K562 (cell line): ENCODE results near the gene OR10A3. TPM values are rescaled to one million over a fixed set of nuclear protein-coding genes. Genes with fewer than 3 reads are reported as not detected.

Experiments used
- ATAC-seq: fragments of 200-7000 bp; cut with Tn5 transposase; 3 replicates; pipeline ENCODE4 v1.9.1; 2020; ENCODE audit warnings: moderate library complexity
- BruUV-seq: library from RNA; stranded (reverse); fragments of 400-500 nt; replicated peaks from 2 replicates; lab custom pipeline; 2021; lab: Mats Ljungman, UMichigan
- CTCF ChIA-PET: fragments of 300-600 bp; formaldehyde crosslinking; extraction: SDS; loops from one replicate; lab custom pipeline; 2021; ENCODE audit warnings: low intra/inter-chr PET ratio; lab: Yijun Ruan, JAX
- POLR2A ChIA-PET: fragments of 300-600, 350-650 bp; sonication (Branson Sonifier 250); formaldehyde crosslinking; extraction: SDS; loops from one replicate; lab custom pipeline; 2021; ENCODE audit warnings: antibody characterized with exemption, inconsistent platforms; lab: Yijun Ruan, JAX
- DNase-seq, 4 experiments: peaks; one replicate each; pipeline versions ENCODE4 v3.0.0 to v3.0.0-alpha.2; 2011 to 2018; ENCODE audit warnings: low spot score in 3 of 4, mixed read lengths in 3 of 4; ENCODE audit errors: extremely low read depth in 1 of 4
- FAIRE-seq: peaks from 2 replicates; lab custom pipeline; 2011; peaks lifted over from hg19 to GRCh38; lab: Jason Lieb, UNC
- H2AFZ ChIP-seq: 2 replicates; pipeline ENCODE4 v1.6.0; 2011; ENCODE audit warnings: low read depth, low read length, control low read depth, inconsistent platforms
- H3K27ac ChIP-seq: fragments of 200-600 bp; 3 replicates; pipeline ENCODE4 v1.8.0; 2011; ENCODE audit warnings: low read depth, mild to moderate bottlenecking, control low read depth, inconsistent platforms, low read length, moderate library complexity, mixed read lengths; ENCODE audit errors: extremely low read depth
- H3K27me3 ChIP-seq, 2 experiments: fragments of 300-600 bp in 1 of 2; 2 replicates in 1 of 2; 3 replicates in 1 of 2; pipeline versions ENCODE4 v1.6.0 to v1.8.0; 2011; ENCODE audit warnings: inconsistent platforms in 2 of 2, low read length in 2 of 2, mild to moderate bottlenecking in 1 of 2, mixed read lengths in 1 of 2, moderate library complexity in 1 of 2; ENCODE audit not compliant: control insufficient read depth in 2 of 2, insufficient read depth in 2 of 2
- H3K36me3 ChIP-seq: fragments of 300-600 bp; 3 replicates; pipeline ENCODE4 v1.8.0; 2011; ENCODE audit warnings: mild to moderate bottlenecking, low read length, inconsistent platforms; ENCODE audit not compliant: control insufficient read depth, insufficient read depth
- H3K4me1 ChIP-seq, 2 experiments: fragments of 200-600 bp in 1 of 2; replicated peaks in 1 of 2; 2 replicates in 1 of 2; 3 replicates in 1 of 2; pipeline versions ENCODE4 v1.5.1 to v1.8.0; 2011; ENCODE audit warnings: inconsistent platforms in 2 of 2, low read length in 2 of 2, mild to moderate bottlenecking in 1 of 2, mixed read lengths in 1 of 2, moderate library complexity in 1 of 2; ENCODE audit not compliant: control insufficient read depth in 2 of 2, insufficient read depth in 2 of 2
- H3K4me2 ChIP-seq: 2 replicates; pipeline ENCODE4 v1.6.1; 2011; ENCODE audit warnings: low read length, control low read depth, inconsistent platforms, mixed read lengths; ENCODE audit not compliant: insufficient read depth
- H3K4me3 ChIP-seq: fragments of 200-600 bp; sonication (generic), shearing (Covaris generic); 2 replicates; pipeline ENCODE4 v1.5.1; 2016; ENCODE audit warnings: control low read depth, inconsistent platforms
- H3K79me2 ChIP-seq: fragments of 200-600 bp; 3 replicates; pipeline ENCODE4 v1.8.0; 2011; ENCODE audit warnings: low read length, inconsistent platforms; ENCODE audit not compliant: control insufficient read depth, insufficient read depth
- H3K9ac ChIP-seq, 2 experiments: 2 replicates each; pipeline versions ENCODE4 v1.6.0 to v1.6.1; 2011; ENCODE audit warnings: low read depth in 2 of 2, low read length in 2 of 2, control low read depth in 1 of 2, inconsistent platforms in 1 of 2, mild to moderate bottlenecking in 1 of 2, mixed read lengths in 1 of 2; ENCODE audit not compliant: insufficient read depth in 1 of 2
- H3K9me1 ChIP-seq: one replicate; pipeline ENCODE4 v1.6.0; 2011; ENCODE audit warnings: inconsistent platforms, mild to moderate bottlenecking, low read length, moderate library complexity; ENCODE audit not compliant: control insufficient read depth, insufficient read depth
- H3K9me3 ChIP-seq: replicated peaks from 2 replicates; pipeline ENCODE4 v1.5.1; 2011; ENCODE audit warnings: low read depth, low read length, inconsistent platforms; ENCODE audit not compliant: control insufficient read depth, insufficient read depth
- H4K20me1 ChIP-seq: replicated peaks from 2 replicates; pipeline ENCODE4 v1.6.1; 2011; ENCODE audit warnings: low read length, inconsistent platforms, mixed read lengths; ENCODE audit not compliant: control insufficient read depth, insufficient read depth
- ARID3B ChIP-seq: fragments of 250-450 bp; sonication (Bioruptor Pico); IDR thresholded peaks from 2 replicates; pipeline ENCODE4 v1.4.0; 2020; ENCODE audit warnings: borderline replicate concordance
- ARID4B ChIP-seq: sonication (generic); formaldehyde crosslinking; IDR thresholded peaks from 2 replicates; pipeline ENCODE4 v1.8.0; 2022; ENCODE audit warnings: mild to moderate bottlenecking, missing genetic modification reagents
- BACH1 ChIP-seq: fragments of 200-800 bp; sonication (Bioruptor generic); IDR thresholded peaks from 2 replicates; pipeline ENCODE4 v1.6.1; 2016; ENCODE audit warnings: missing genetic modification characterization, missing compliant biosample characterization
- ELF2 ChIP-seq: fragments of 250-450 bp; sonication (Bioruptor Pico); IDR thresholded peaks from 2 replicates; pipeline ENCODE4 v1.5.0; 2021; ENCODE audit warnings: mild to moderate bottlenecking
- HNRNPL ChIP-seq: fragments of 200-400 bp; formaldehyde crosslinking; IDR thresholded peaks from 2 replicates; pipeline ENCODE4 v1.6.1; 2017; ENCODE audit warnings: low read depth, mild to moderate bottlenecking, low read length
- MYNN ChIP-seq, 2 experiments: sonication (generic); formaldehyde crosslinking in 1 of 2; IDR thresholded peaks; 2 replicates each; pipeline versions ENCODE4 v1.5.0 to v1.6.1; 2016 to 2020; ENCODE audit warnings: antibody characterized with exemption in 1 of 2, missing genetic modification reagents in 1 of 2
- PHB2 ChIP-seq: fragments of 450-650 bp; IDR thresholded peaks from 2 replicates; pipeline ENCODE4 v1.6.1; 2017; ENCODE audit warnings: low read depth
- PHF21A ChIP-seq: fragments of 450-650 bp; IDR thresholded peaks from 2 replicates; pipeline ENCODE4 v1.6.1; 2017; ENCODE audit warnings: low read depth, borderline replicate concordance
- RB1 ChIP-seq: fragments of 450-650 bp; IDR thresholded peaks from 2 replicates; pipeline ENCODE4 v1.6.1; 2017; ENCODE audit warnings: low read depth, mild to moderate bottlenecking
- SRSF1 ChIP-seq: fragments of 200-400 bp; formaldehyde crosslinking; IDR thresholded peaks from 2 replicates; pipeline ENCODE4 v1.6.1; 2017; ENCODE audit warnings: mild to moderate bottlenecking, low read depth, low read length, moderate library complexity
- ZBTB9 ChIP-seq: fragments of 450-650 bp; formaldehyde crosslinking; IDR thresholded peaks from 2 replicates; pipeline ENCODE4 v1.4.0; 2020; ENCODE audit warnings: mild to moderate bottlenecking, moderate library complexity
- ZKSCAN3 ChIP-seq: fragments of 250-450 bp; sonication (Bioruptor Pico); IDR thresholded peaks from 2 replicates; pipeline ENCODE4 v1.4.0; 2020
- ZNF644 ChIP-seq: fragments of 200-800 bp; sonication (Bioruptor generic); IDR thresholded peaks from 2 replicates; pipeline ENCODE4 v1.6.1; 2016; ENCODE audit warnings: low read depth, missing genetic modification characterization, missing compliant biosample characterization
- ZSCAN29 ChIP-seq: fragments of 450-650 bp; IDR thresholded peaks from 2 replicates; pipeline ENCODE4 v1.6.1; 2017
- WGBS: fragments of 100-300 bp; shearing (Covaris generic); methylation state at CpG from one replicate; pipeline ENCODE4 v1.1.6; 2016; ENCODE audit warnings: low coverage, mixed read lengths; ENCODE audit not compliant: insufficient coverage; ENCODE audit errors: missing lambda C conversion rate; 5-methylcytosine and 5-hydroxymethylcytosine counted together
- in situ Hi-C: fragments of 300-500 bp; cut with MboI; formaldehyde crosslinking; loops from 4 replicates; pipeline ENCODE4 v1.15.0; 2018; ENCODE audit warnings: inconsistent platforms, mixed read lengths
- intact Hi-C: fragments of 100-400 bp; cut with micrococcal nuclease; formaldehyde crosslinking; loops from 2 replicates; pipeline ENCODE4 v1.14.2; 2022
- polyA plus RNA-seq, 8 experiments: library from polyadenylated mRNA; depleted of rRNA in 4 of 8; stranded (reverse) in 5 of 8; unstranded in 3 of 8; fragments of >200 nt; fragmentation: Nextera tagmentation in 2 of 8; fragmentation: Illumina TruSeq in 1 of 8; extraction: Ambion mirVana in 2 of 8; extraction: Trizol in 1 of 8; gene quantifications; 2 replicates each; pipeline versions ENCODE4 v1.2.1 to v1.2.3, GENCODE V29; 2011 to 2014; ENCODE audit warnings: inconsistent platforms in 1 of 8, missing spikeins in 1 of 8
- total RNA-seq, 7 experiments: library from RNA; depleted of rRNA in 6 of 7; stranded (reverse); fragments of >200 nt in 6 of 7; fragmentation: Illumina TruSeq in 2 of 7; extraction: Trizol in 2 of 7; gene quantifications; 2 replicates each; pipeline versions ENCODE4 v1.2.1 to v1.2.3, GENCODE V29; 2011 to 2021; ENCODE audit warnings: low replicate concordance in 1 of 7
- TF ChIP-seq, protein P1 (sequence below): sonication (generic); formaldehyde crosslinking; IDR thresholded peaks from 2 replicates; pipeline ENCODE4 v1.8.0; 2022; ENCODE audit warnings: mild to moderate bottlenecking, missing genetic modification reagents

The OR10A3 gene
- total and polyA plus RNA-seq, 9 of the 15 experiments (the other 6 are each of a cell fraction or from before 2014, with no cell fraction given), result not detected

GRCh38 chr11:7901319-7901854 is 40.1 kb downstream of the OR10A3 start:
- no TSS peak for BruUV-seq
- Histone ChIP-seq H3K79me2 (no peaks in the 10 kb centered on the region), H3K36me3 (no peaks in the 10 kb centered on the region), H3K4me2 (no peak overlapping the region), H3K9me1 (no peaks in the 10 kb centered on the region), H3K9ac (no peak overlapping the region), H3K4me3 (no peak overlapping the region), H3K9me3 (no peaks in the 10 kb centered on the region), H3K27me3 (peaks cover 0 to 4% of the 10 kb centered on the region in 2 experiments; a peak in 2 of 5 replicates), H3K4me1 (no peaks in the 10 kb centered on the region), H2AFZ (no peak overlapping the region), H3K27ac (no peak overlapping the region), H4K20me1 (no peaks in the 10 kb centered on the region)
- WGBS, result 0% methylated on average over 3 of the region's 3 CpGs
- ChIA-PET POLR2A (interaction anchor here (1.0 kb wide), 1 partner anchor 26 kb away, joined by 3 read pairs; no protein-coding TSS in a partner anchor), CTCF (no interaction called here)
- in situ Hi-C loops (no loop called here), intact Hi-C loops (no loop called here)
- FAIRE-seq (no peak), DNase-seq (no peak), ATAC-seq (no peak)
- TF ChIP-seq ZNF644 (tag), result no peak
- TF ChIP-seq, protein P1, sequence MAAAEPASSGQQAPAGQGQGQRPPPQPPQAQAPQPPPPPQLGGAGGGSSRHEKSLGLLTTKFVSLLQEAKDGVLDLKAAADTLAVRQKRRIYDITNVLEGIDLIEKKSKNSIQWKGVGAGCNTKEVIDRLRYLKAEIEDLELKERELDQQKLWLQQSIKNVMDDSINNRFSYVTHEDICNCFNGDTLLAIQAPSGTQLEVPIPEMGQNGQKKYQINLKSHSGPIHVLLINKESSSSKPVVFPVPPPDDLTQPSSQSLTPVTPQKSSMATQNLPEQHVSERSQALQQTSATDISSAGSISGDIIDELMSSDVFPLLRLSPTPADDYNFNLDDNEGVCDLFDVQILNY (CRISPR knock-in tag), result no peak
- TF ChIP-seq ZBTB9 (CRISPR knock-in tag), result no peak
- no peak for TF ChIP-seq ZSCAN29
- no peak for TF ChIP-seq ELF2 (CRISPR knock-in tag)
- TF ChIP-seq BACH1 (tag), result no peak
- no peak for TF ChIP-seq ZKSCAN3 (CRISPR knock-in tag)
- TF ChIP-seq PHF21A, result no peak
- TF ChIP-seq MYNN (IDR thresholded peaks at IDR 0.05), result no peak
- no peak for TF ChIP-seq MYNN (CRISPR knock-in tag; IDR thresholded peaks at IDR 0.05)
- TF ChIP-seq SRSF1, result no peak
- no peak for TF ChIP-seq RB1
- TF ChIP-seq ARID4B (CRISPR knock-in tag), result no peak
- no peak for TF ChIP-seq PHB2
- TF ChIP-seq HNRNPL, result no peak
- no peak for TF ChIP-seq ARID3B (CRISPR knock-in tag)
